GM10248 (cell line): ENCODE measurements around the gene SPG21.

Experiments used
- CTCF ChIA-PET: fragments of 300-600 bp; sonication (Branson Sonifier 250); formaldehyde crosslinking; extraction: SDS; loops from one replicate; lab custom pipeline; 2021; ENCODE audit warnings: antibody characterized with exemption; lab: Yijun Ruan, JAX
- POLR2A ChIA-PET: fragments of 350-650 bp; sonication (Branson Sonifier 250); formaldehyde crosslinking; extraction: SDS; loops from one replicate; lab custom pipeline; 2020; ENCODE audit warnings: antibody characterized with exemption; lab: Yijun Ruan, JAX
- DNase-seq: peaks from one replicate; pipeline ENCODE4 v3.0.0; 2012; ENCODE audit errors: extremely low spot score
- TF ChIP-seq, protein P1 (sequence below): IDR thresholded peaks from 2 replicates; pipeline ENCODE4 v1.5.1; 2012; ENCODE audit warnings: mild to moderate bottlenecking, low read depth; ENCODE audit errors: extremely low read depth, missing control alignments, control extremely low read depth

SPG21 gene

GRCh38 chr15:64942356-64942755 lies 47.4 kb downstream of the SPG21 start:
- TF ChIP-seq, protein P1, sequence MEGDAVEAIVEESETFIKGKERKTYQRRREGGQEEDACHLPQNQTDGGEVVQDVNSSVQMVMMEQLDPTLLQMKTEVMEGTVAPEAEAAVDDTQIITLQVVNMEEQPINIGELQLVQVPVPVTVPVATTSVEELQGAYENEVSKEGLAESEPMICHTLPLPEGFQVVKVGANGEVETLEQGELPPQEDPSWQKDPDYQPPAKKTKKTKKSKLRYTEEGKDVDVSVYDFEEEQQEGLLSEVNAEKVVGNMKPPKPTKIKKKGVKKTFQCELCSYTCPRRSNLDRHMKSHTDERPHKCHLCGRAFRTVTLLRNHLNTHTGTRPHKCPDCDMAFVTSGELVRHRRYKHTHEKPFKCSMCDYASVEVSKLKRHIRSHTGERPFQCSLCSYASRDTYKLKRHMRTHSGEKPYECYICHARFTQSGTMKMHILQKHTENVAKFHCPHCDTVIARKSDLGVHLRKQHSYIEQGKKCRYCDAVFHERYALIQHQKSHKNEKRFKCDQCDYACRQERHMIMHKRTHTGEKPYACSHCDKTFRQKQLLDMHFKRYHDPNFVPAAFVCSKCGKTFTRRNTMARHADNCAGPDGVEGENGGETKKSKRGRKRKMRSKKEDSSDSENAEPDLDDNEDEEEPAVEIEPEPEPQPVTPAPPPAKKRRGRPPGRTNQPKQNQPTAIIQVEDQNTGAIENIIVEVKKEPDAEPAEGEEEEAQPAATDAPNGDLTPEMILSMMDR = no peak
- CTCF ChIA-PET = interaction anchor here (1.5 to 2.1 kb wide), 2 partner anchors 11 to 14 kb away, joined by 4 to 8 read pairs; no protein-coding TSS in a partner anchor
- POLR2A ChIA-PET = no interaction called here

GRCh38 chr15:64938192-64938591 lies 51.5 kb downstream of the SPG21 start:
- POLR2A ChIA-PET = no interaction called here
- DNase-seq = no peak
- CTCF ChIA-PET = no interaction called here
- TF ChIP-seq, protein P1 = no peak

More at GRCh38 chr15:64942356-64942755, 47.4 kb downstream of the SPG21 start:
- DNase-seq = no peak

- CTCF ChIA-PET = no interaction called here
- POLR2A ChIA-PET = interaction anchor here (0.6 to 0.7 kb wide), 2 partner anchors 123 to 144 kb away, joined by 3 to 4 read pairs; no protein-coding TSS in a partner anchor
- no peak for DNase-seq
- TF ChIP-seq, protein P1 = no peak
Observed at GRCh38 chr15:64934023-64934422, 55.7 kb downstream of the SPG21 start.

GRCh38 chr15:64931381-64931780 lies 58.3 kb downstream of the SPG21 start:
- ChIA-PET CTCF (interaction anchor here (1.5 kb wide), 1 partner anchor 10 kb away, joined by 4 read pairs; no protein-coding TSS in a partner anchor), POLR2A (interaction anchor here (0.6 kb wide), 1 partner anchor 49 kb away, joined by 3 read pairs; no protein-coding TSS in a partner anchor)
- no peak for DNase-seq
- TF ChIP-seq, protein P1 = no peak

GRCh38 chr15:64930778-64931371 lies 58.8 kb downstream of the SPG21 start:
- DNase-seq = no peak
- TF ChIP-seq, protein P1 = no peak
- CTCF ChIA-PET = interaction anchor here (0.7 to 1.5 kb wide), 3 partner anchors 11 to 203 kb away, joined by 3 to 4 read pairs (median 3); no protein-coding TSS in a partner anchor
- POLR2A ChIA-PET = interaction anchor here (0.6 kb wide), 1 partner anchor 49 kb away, joined by 3 read pairs; no protein-coding TSS in a partner anchor

DNA sequence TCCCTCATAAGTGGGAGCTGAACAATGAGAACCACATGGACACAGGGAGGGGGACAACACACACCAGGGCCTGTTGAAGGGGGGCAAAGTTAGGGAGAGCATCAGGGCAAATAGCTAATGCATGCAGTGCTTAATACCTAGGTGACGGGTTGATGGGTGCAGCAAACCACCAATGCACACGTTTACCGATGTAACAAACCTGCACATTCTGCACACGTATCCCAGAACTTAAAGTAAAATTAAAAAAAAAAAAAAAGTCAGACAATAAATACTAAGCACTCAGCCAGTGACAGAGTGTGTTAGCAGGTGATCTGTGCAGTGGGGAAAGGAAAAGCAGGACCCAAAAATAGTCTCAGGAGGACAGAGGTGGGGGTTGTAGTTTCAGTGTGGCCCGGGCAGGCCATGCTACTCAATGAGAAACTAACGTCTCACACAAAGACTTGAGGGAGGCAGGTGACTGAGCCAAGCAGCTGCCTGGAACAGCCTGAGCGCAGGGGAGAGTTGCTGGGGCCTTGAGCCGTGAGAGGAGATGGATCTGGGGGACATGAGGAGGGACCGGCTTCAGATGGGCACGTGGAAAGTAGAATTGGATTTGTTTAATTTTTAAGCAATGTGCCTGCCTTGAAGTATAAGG lies 59.6 kb downstream of the SPG21 start:
- ChIA-PET CTCF (interaction anchor here (0.7 to 1.9 kb wide), 3 partner anchors 11 to 202 kb away, joined by 3 to 4 read pairs (median 3); no protein-coding TSS in a partner anchor), POLR2A (no interaction called here)
- DNase-seq = peak; percentile 84
- TF ChIP-seq, protein P1 = no peak
